8988T (cell line): ENCODE data around the gene SLC15A5.

Experiments
- DNase-seq: peaks from one replicate; pipeline ENCODE4 v3.0.0; 2011

The SLC15A5 gene

GRCh38 chr12:16277585-16277984, at the start of gene SLC15A5:
SLC15A5 (minus strand) TSS chr12:16277685; CDS start chr12:16277685, 0 bp downstream.
- no peak for DNase-seq

GRCh38 chr12:16325426-16325825, 47.9 kb upstream of the SLC15A5 start:
- no peak for DNase-seq

GRCh38 chr12:16324772-16325171, 47.3 kb upstream of the SLC15A5 start:
- DNase-seq, result no peak

GRCh38 chr12:16324272-16324671, 46.8 kb upstream of the SLC15A5 start:
- DNase-seq, result no peak

GRCh38 chr12:16323638-16324037, 46.2 kb upstream of the SLC15A5 start:
- no peak for DNase-seq

GRCh38 chr12:16323010-16323409, 45.5 kb upstream of the SLC15A5 start:
- DNase-seq, result no peak

GRCh38 chr12:16310934-16311333, 33.4 kb upstream of the SLC15A5 start:
- no peak for DNase-seq

- no peak for DNase-seq
Measured at GRCh38 chr12:16307856-16308475, 30.5 kb upstream of the SLC15A5 start.

- DNase-seq, result no peak
Measured at GRCh38 chr12:16303939-16304338, 26.5 kb upstream of the SLC15A5 start.

GRCh38 chr12:16300736-16301135, 23.3 kb upstream of the SLC15A5 start:
- DNase-seq, result no peak

- no peak for DNase-seq
Measured at GRCh38 chr12:16300122-16300521, 22.6 kb upstream of the SLC15A5 start.

- DNase-seq, result no peak
Measured at GRCh38 chr12:16299403-16299802, 21.9 kb upstream of the SLC15A5 start.

GRCh38 chr12:16297521-16297920, 20.0 kb upstream of the SLC15A5 start:
- no peak for DNase-seq

- DNase-seq, result no peak
Measured at GRCh38 chr12:16294376-16294956, 17.0 kb upstream of the SLC15A5 start.

GRCh38 chr12:16291032-16291431, 13.5 kb upstream of the SLC15A5 start:
- no peak for DNase-seq

GRCh38 chr12:16285586-16285985, 8.1 kb upstream of the SLC15A5 start:
- no peak for DNase-seq

GRCh38 chr12:16282978-16283377, 5.5 kb upstream of the SLC15A5 start:
- no peak for DNase-seq

GRCh38 chr12:16282081-16282480, 4.6 kb upstream of the SLC15A5 start:
- no peak for DNase-seq

GRCh38 chr12:16281157-16281556, 3.7 kb upstream of the SLC15A5 start:
- DNase-seq, result no peak

GRCh38 chr12:16272222-16272621, 5.3 kb downstream of the SLC15A5 start:
- DNase-seq, result no peak

- no peak for DNase-seq
Measured at GRCh38 chr12:16271062-16271461, 6.4 kb downstream of the SLC15A5 start.

GRCh38 chr12:16269946-16270345, 7.5 kb downstream of the SLC15A5 start:
- DNase-seq, result no peak

- no peak for DNase-seq
Measured at GRCh38 chr12:16266085-16266484, 11.4 kb downstream of the SLC15A5 start.

- DNase-seq, result no peak
Measured at GRCh38 chr12:16261944-16262475, 15.5 kb downstream of the SLC15A5 start.

- no peak for DNase-seq
Measured at GRCh38 chr12:16260206-16260605, 17.3 kb downstream of the SLC15A5 start.
